ENCODE results near the gene TANC1. TPM values are rescaled to one million over a fixed set of nuclear protein-coding genes. Genes with fewer than 3 reads are reported as not detected.

Gene TANC1
- total RNA-seq, 1 experiment from 2014 or later, result 12.4 TPM

DNA sequence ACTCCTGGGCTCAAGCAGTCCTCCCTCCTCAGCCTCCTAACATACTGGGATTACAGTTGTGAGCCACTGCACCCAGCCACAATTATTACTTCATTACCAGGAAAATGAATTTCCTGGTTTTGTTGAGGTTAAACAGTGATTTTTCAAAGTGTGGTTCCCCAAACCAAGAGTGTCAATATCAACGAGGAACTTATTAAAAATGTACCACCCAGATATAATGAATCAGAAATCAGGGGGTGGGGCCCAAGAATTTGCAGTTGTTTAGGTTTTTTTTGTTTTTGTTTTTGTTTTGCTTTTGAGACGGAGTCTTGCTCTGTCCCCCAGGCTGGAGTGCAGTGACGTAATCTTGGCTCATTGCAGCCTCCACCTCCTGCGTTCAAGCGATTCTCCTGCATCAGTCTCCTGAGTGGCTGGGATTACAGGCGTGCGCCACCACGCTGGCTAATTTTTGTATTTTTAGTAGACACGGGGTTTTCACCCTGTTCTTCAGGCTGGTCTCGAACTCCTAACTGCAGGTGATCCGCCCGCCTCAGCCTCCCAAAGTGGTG lies 224.0 kb downstream of the TANC1 start:
- DNase-seq (ENCODE audit: low read depth), result no peak

DNA sequence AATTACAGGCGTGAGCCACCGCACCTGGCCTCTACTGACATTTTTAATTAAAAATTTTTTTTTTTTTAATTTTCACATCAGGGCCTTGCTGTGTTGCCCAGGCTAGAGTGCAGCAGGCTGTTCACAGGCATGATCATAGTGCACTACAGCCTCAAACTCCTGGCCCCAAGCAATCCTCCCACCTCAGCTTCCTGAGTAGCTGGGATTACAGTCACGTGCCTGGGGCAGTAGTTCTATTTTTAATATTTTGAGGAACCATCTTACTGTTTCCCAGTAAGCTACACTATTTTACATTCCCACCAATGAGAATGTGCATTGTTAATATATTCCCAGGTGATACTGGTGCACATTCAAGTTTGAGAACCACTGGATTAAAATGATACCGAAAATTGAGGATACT lies 225.4 kb downstream of the TANC1 start:
- no peak for DNase-seq (ENCODE audit: low read depth)

DNA sequence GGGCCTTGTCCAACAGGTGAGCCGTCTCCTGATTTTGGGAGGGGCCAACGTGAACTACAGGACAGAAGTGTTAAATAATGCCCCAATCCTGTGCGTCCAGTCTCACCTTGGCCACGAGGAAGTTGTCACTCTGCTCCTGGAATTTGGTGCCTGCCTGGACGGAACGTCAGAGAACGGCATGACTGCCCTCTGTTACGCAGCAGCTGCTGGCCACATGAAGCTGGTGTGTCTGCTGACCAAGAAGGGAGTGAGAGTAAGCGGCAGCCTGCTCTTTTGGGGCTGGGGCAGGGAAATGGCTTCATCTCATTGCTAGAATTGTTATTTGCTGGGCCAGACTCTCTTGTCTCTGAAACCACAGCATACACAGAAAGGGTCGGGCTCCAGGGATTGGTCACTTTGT lies 225.8 kb downstream of the TANC1 start:
- DNase-seq (ENCODE audit: low read depth), result no peak

DNA sequence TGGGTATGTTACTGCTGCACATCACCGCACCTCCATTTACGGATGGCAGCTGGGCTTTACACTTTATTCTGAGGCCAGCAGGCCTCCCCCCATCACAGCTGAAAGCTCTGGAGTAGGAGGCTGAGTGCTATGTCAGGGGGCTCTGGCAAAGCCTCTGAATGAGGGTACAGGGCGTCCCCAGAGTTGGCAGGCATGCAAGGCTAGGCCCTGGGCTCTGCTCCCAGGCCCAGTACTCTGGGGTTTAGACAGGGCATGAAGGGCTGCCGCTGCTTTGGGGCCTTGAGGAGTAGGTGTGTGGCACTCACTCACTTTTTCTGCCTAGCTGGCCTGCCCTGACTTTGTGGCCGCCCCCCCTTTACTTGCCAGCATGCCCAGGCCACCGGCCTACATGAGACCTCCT lies 227.3 kb downstream of the TANC1 start:
- DNase-seq (ENCODE audit: low read depth), result no peak

DNA sequence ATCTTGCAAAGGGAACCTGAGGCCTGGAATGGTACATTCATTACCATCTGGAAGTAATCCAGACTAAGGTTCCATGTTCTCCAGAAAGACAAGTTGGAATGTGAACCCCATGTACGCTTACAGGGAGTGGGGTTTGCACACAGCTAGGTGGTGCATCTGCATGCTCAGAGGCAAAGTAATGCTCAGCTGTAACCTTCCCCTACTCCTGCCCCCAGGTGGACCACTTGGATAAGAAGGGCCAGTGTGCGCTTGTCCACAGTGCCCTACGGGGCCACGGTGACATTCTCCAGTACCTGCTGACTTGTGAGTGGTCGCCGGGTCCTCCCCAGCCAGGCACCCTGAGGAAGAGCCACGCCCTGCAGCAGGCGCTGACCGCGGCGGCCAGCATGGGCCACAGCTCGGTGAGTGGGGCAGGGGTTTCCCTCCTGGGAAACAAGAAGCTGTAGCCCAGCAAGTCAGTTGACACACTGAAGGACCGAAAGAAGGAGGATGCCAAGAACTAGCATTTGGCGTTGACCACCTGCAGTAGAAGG lies 228.0 kb downstream of the TANC1 start:
- DNase-seq (ENCODE audit: low read depth), result no peak

DNA sequence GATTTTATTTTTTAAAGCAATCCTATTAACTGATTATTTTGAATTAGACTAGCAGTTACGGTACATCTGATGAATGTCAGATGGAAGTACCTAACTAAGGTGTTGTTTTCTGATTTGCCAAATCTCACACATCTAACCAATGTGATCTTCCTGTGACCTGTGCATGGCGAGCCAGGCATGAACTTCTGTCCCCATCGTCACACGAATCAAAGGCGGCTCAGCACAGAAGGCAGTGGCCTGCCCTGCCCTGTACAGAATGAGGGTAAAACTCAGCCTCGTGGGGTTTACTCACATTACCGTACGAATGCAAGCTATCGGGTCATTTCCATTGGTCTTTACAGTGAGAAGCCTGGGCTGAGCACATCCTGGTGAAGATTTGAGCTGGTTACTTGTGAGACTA lies 230.8 kb downstream of the TANC1 start:
- no peak for DNase-seq (ENCODE audit: low read depth)

DNA sequence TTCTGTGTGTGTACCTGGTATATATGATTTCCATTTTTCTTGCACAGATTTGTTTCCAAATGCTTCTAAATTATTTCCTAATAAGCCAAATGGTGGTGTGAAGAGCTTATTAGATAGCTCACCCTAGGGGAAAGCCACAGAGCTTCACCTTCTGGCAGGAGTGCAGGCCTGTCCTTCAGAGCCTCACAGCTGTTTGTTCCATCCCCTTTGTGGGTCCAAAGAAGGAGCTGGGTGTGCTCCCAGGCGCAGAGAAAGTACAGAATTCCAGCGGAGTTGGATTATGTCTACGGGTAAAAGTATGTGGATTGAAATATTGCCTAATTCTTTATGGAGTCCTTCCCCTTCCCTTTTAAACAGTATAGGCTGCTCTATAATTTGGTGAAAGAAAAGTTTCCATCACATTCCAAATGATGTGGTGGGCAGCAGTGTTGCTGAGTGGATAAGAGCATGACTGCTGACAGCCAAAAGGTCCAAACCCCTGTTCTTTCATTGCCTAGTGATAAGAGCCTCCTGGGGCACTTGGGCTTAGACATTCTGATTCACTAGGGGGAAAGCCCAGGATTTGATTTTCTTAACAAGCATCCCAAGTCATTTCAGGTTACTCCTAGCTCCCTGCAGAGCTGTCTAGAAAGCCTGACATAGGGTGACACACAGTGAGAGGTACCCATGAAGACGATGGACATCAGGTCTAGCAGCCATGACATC lies 231.5 kb downstream of the TANC1 start:
- peak; percentile 46 for DNase-seq (ENCODE audit: low read depth)

DNA sequence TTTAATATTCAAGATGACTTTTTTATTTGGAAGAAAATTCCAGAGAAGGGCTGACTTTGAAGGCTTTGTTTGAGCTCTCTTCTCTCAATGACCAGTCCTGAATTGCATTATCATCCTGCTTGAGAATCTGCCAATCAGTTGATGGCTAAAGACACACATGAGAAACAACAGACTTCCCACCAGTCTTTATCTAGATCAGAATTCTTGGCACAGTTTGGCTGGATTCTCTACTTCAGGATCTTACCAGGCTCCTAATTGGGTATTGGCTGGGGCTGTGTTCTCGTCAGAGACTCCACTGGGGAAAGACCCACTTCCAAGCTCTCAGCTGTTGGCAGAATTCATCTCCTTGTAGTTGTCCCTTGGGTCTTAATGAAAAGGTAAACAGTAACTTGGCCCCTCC lies 232.1 kb downstream of the TANC1 start:
- DNase-seq (ENCODE audit: low read depth), result no peak

DNA sequence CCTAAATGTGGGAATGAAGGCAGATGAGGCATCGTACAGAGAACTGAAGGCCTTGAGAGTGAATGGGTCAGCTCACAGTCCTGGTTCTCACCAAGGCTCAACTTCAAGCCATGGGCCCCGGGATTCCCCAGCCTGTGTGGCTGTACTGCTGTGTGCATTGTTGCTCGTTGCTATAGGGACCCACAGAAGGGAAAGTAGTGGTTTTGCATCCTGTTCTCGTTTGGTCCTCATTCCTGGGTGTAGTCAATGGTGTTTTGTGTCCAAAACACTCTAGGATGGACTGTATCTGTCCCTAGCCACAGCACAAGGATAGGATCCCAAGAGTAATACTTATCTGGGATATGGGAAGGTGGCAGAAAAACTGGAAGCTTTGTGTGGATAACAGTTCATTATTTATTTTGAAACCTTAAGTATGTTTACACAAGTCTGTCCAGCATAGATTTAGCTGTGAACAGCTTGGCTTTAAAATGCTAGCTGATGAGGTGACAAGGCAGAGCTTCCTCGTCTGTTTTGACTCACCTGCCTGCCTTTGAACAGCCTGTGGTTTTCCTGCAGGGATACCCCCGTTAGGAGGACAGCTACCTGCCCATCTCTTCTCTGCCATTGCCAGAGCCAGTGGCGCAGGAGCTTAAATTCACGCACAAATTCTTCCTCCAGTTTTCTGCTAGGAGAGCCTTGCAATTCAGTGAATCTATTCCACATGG lies 233.1 kb downstream of the TANC1 start:
- no peak for DNase-seq (ENCODE audit: low read depth)

DNA sequence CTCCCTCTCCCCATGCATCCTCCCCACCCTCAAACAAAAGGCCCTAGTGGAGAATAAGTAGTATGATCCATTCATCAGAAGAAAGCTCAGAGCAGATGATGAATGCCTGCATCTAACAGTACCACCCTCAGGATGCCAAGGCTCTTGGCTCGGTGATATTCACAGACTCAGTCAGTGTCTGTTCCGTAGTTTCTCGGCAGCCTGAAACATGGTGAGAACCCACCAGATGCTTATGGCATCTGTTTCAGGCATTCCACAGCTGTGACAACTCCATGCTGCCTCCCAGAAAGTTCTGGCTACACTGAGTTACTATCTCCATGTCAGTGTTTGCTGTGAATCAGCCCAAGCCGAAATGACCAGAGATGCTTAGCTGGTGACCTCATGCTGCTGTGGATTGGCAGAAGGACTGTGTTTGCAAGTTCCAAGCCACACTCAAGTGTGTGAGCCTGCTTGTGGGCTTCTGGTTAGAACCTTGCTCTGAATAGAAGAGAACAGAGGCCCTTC lies 234.2 kb downstream of the TANC1 start:
- peak; percentile 98 for DNase-seq (ENCODE audit: low read depth)

DNA sequence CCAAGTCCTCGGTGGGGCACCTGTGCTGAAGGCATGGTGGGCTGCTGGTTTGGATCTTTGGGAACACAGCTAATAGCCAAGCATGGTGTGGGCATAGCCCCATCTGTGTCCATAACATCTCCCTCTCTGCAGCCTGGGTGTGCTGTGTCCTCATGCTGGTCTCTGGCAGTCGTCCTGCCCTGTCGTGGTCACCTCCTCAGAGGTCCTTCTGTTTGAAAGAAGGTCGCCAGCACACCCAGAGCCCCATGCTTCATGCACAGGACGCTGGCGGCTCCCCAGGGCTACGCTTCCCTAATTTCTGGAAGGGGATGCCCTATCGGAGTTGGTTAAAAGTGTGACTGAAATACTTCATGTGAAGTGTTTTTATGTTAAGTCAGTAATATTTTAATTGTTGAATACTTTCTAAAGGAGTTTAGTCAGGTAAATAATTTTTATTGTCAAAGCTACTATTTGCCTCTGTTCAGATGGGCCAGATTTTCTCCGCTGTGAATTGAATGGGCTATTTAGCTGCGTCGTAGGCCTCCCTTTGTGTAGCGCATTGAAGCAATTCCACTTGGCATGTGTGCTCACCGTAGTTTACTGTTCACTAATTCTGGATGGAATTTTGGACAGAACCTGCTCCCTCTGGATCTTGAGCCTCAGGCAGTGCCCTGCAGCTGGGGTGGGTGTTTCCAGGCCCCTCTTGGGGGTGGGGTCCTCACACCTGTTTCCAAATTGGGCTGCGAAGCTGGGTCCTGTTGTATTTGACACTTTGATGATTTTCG lies 236.1 kb downstream of the TANC1 start:
- DNase-seq (ENCODE audit: low read depth), result no peak

DNA sequence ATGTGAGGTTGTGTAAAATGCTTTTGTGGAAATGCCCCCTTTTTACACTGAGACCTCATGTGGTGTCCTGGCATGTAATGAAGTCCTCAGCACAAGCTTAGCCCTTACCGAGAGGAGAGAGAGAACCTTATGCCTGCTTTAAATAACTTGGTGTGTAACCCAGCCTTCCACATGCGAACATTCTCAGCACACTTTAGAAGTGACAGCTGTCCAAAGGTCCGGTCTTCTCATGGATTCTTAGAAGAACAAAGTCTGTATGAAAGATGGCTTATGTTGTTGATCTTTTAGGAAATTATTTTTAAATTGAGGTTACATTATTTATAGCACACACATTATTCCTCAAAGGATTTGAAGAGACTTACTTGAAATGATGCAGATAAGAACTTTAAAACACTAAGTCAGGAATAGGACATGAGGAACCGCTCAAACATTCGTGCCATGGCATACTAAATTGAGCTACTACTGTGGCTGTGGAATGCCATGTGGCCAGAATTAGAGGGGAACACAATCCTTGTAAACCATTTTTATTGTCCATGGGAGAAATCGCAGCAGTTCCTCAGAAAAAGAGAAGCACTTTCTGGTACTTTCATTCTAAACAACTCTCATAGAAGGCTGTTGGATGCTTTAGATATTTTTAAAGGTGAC lies 238.4 kb downstream of the TANC1 start:
- DNase-seq (ENCODE audit: low read depth), result no peak

DNA sequence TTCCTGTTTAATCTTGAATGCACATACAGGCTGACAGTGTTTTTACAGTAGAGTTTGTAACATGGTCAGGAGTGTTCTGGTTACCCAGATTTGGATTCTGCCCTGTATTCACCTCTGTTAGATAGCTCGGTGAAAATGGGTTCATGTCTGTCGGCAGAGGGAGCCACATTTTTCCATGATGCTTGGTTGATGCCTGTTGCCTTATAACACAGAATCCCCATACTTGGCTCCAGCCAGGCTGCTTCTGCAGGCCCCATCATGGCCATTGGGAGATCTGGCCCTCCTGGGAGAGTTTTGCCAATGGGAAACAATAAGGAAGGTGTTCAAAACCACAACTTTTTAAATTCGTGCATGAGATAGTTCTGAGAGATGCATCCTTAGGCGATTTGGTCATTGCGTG lies 240.0 kb downstream of the TANC1 start:
- DNase-seq (ENCODE audit: low read depth), result no peak

DNA sequence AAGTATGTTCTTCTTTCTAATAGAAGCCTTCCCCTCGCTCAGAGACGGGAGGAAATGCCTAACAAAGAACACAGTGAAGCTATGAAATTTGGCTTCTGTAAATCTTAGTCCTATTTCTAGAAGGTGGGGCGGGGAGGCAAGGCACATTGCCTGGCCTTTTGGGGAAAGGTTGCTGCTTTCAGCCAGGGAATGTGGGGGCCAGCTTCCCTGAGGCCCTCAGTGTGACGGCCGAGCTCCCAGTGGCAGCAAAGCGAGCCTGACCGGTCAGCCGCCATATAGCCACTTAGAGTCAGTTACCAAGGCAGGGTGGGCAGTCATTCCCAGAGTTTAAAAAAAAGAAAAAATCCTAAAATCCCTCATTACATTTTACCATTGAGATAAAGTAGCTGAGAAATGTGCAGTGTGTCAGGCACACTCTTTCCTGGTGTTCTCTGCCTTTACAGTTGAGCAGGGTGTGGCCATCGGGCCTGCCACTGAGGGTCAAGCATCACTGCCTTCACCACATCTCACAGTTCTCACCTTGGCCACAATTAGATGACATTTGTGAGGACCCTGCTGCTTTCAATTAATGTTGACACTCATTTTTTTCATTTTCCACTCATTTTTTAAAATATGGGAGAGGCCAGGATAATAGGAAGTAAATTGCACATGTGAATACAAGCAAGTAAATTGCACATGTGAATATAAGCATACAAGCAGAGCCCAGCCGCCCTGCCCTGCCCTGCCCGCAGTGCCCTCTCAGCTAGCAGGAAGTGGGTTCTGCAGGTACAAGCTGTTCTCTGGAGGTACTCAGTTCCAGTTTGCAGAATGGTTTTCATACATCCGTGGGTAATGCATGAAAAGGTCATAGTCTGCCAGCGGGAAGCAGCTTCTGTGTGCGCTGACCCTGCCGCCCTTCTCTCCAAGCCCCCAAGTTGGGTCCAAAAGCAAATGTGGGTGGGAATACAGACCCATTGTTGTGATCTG lies 241.2 kb downstream of the TANC1 start:
- DNase-seq (ENCODE audit: low read depth), result no peak

DNA sequence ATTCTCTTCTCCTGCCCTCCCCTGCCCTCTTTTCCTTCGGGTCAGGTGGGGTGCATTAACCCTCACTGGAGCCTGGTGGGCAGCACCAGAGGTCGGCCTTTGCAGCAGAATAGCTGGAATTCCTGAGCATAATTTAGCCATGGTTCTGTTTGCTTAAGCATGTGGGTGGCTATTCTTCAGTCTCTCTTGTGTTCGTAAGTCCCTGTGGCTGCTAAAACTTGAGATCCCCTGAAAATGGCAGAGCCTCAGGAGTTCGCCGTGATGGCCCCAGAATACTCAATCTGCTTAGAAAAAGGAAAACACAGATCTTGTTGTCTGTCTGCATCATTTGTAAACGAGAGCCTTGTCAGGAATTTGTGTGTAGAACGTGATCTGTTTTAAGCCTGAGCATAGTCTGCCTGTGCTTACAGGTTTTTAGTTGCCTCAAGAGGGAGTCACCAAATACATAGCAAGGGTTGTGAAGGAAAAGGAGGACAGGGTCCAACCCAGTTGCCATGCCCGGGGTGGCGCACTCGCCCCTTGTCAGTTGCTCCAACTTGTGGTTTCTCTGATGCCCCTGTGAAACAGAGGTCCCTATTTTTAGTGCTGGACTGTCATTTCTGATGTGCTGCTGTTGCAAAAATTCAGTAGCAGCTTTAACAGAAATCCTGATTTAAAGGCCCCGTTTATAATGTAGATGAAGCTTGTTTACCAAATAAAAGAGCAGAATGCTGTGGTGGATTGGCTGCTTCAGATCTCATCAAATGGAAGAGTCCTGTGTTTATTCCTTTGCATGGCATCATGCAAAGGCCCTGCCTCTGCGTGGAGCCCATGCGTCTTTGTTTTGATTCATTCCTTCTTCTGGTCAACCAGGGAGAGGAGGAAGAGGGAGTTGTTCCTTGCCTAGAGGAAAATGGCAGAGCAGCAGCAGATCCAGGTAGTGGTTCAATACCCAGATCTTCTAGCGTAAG lies 243.3 kb downstream of the TANC1 start:
- no peak for DNase-seq (ENCODE audit: low read depth)

DNA sequence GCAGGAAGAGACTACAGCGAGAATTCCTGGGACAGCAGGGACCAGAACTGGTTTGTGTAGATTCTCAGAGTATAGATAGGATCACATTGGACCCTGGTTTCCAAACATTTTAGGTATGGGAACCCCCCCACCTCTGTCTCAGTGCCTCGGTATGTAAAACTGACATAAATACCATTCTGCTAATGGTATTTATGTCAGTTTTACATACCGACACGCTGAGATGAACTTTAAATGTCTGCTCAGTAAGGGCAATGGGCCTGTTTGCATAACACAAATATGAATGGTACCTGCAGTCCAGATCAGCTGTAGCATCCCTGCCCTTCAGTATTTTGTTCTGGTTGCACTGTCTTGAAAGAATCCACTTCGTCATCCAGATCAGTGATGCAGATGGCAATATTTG lies 244.9 kb downstream of the TANC1 start:
- no peak for DNase-seq (ENCODE audit: low read depth)

DNA sequence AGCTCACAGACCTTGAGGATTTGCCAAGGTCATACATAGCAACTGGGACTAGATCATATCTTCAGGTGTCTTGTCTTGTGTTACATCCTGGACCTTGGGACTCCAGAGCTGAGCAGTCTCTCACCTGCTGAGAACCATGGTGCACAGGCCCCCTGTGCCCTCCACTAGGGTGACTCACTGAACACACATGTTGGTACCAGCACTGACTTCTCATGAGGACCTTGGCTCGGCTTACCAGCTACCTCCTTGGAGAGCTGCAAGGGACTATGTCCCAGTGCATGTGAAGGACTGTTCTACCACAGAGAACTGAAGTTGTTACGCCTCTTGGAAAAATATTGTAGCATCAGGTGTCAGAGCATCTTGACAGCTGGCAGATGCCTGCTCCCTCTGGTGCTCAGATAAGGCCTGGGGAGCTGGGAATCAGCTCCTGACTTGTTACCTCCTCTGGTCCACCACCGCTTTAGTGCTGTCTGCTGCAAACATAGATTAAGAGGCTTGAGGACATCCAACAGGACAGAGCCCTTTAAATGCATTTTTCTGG lies 246.0 kb downstream of the TANC1 start:
- no peak for DNase-seq (ENCODE audit: low read depth)

DNA sequence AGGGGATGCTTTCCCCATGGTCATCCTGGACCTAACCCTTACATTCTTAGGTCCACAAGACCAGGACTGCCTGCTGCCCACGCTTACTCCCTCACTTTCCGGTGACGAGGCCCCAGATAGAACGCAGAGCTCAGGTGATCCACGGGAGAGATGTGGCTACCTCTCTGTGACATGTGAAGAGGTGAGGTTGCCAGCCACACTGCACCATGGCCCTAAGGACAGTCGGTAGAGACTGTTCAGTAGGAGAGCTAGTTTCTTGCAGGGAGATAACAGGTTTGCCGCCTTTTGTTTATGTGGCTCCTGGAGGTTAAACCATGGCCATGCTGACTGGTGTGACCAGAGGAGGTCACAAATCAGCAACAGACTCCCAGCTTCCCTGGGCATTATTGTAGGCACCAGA lies 246.7 kb downstream of the TANC1 start:
- DNase-seq (ENCODE audit: low read depth), result no peak

DNA sequence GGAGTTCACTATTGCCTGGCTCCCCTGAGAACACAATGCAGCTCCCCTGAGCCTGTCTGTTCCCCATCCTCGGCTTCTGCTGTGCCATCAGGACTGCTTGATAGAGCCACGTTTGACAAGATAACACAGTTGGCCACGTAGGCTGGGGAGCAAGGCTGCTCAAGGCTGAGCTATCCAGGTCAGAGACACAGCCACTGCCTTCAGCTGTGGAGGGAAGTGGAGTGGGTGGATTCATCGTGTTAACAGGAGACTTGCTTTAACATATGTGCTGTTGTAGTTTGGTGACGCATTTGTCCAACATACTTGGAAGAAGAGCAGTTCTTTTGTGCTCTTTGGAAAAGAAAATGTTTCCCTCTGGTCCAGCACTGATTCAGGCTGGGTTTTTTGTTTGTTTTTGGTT lies 249.2 kb downstream of the TANC1 start:
- DNase-seq (ENCODE audit: low read depth), result no peak

Data from LHCN-M2 (cell line).